ENCODE data around the gene GUCY1A2.

GRCh38 chr11:106714199-106714598 is 304.1 kb downstream of the GUCY1A2 start:
- no peak for TF ChIP-seq POLR2A (IDR thresholded peaks at IDR 0.05)
- TF ChIP-seq, protein P1, sequence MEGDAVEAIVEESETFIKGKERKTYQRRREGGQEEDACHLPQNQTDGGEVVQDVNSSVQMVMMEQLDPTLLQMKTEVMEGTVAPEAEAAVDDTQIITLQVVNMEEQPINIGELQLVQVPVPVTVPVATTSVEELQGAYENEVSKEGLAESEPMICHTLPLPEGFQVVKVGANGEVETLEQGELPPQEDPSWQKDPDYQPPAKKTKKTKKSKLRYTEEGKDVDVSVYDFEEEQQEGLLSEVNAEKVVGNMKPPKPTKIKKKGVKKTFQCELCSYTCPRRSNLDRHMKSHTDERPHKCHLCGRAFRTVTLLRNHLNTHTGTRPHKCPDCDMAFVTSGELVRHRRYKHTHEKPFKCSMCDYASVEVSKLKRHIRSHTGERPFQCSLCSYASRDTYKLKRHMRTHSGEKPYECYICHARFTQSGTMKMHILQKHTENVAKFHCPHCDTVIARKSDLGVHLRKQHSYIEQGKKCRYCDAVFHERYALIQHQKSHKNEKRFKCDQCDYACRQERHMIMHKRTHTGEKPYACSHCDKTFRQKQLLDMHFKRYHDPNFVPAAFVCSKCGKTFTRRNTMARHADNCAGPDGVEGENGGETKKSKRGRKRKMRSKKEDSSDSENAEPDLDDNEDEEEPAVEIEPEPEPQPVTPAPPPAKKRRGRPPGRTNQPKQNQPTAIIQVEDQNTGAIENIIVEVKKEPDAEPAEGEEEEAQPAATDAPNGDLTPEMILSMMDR (IDR thresholded peaks at IDR 0.05), result no peak
- TF ChIP-seq POLR2AphosphoS5 (IDR thresholded peaks at IDR 0.05), result no peak

All from transverse colon (tissue), 4 donors.